M059J (cell line): ENCODE data around the gene ADGRD1. TPM values are rescaled to one million over a fixed set of nuclear protein-coding genes. Genes with fewer than 3 reads are reported as not detected.
"Not testable (repeated sequence)": the region's sequence is repeated elsewhere in the genome, so short reads cannot be mapped to it uniquely, and the experiment has no call there.

Experiments
- DNase-seq: peaks from one replicate; pipeline ENCODE4 v3.0.0-alpha.2; 2012; ENCODE audit warnings: low read depth
- total RNA-seq: library from RNA; depleted of rRNA; stranded (reverse); fragments of >200 nt; shearing (Covaris generic); gene quantifications from 2 replicates; pipeline ENCODE4 v1.2.3, GENCODE V29; 2014

ADGRD1 gene
- total RNA-seq, 1 experiment from 2014 or later: not detected

DNA sequence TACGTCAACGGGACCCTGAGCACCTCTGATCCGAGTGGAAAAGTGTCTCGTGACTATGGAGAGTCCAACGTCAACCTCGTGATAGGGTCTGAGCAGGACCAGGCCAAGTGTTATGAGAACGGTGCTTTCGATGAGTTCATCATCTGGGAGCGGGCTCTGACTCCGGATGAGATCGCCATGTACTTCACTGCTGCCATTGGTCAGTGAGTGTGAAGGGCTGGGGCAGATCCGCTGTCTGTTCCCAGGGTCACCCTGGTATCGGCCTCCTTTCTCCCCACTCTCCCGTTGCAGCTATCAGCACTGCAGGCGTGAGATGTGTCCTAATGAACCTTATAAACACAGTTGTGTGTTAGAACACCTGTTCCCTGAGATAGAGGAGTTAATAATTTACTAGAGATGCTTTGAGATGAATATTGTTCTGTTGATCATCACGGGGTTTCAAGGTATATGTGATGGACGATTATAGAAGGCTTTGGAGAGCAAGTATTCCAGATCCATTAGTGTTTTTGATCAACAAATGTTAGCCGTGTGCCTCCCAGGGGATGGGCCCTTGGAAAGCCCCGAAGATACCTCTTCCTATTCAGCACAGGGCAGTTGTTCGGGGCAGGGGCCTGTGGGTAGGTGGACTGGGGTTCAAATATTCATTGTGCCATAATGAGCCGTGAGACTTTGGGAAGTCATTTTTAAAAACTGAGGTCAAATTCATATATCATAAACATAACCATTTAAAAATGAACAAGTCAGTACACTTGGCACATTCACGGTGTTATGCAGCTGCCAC lies 33.6 kb downstream of the ADGRD1 start:
- no peak for DNase-seq

DNA sequence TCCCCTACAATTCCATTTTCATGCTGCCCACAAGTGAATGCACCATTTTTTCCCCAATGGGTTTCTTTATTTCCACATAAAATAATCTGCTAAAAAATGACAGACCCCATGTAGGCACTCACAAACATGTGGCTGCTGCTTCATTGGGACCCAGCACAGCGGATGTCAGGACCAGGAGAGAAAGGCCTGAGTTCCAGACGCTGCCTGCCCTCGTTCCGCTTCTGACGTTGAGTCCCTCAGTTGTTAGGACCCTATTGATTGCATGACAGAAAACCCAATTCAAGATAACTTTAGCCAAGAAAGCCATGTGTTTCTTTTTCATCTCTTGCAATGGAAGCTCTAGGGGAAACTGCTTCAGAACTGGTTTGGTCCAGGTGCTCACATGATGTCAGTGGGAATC lies 34.6 kb downstream of the ADGRD1 start:
- no peak for DNase-seq

DNA sequence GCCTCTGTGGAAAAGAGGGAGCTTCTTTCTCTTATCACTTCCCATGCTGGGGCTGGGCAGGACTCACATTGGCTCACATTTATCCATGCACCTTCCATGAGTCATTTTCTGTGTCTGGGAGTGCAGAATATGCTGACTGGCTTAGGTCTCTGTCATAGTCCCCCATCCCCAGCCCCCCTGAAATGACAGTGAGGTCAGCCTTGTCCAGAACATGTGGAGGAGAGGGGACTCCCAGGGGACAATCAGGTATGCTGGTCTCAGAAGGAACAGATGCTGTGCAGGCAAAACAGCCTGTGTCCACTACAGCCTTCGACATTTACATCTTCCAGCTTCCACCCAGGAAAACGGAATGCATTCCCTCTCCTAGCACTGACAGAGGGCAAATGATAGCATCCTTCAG lies 35.0 kb downstream of the ADGRD1 start:
- no peak for DNase-seq

DNA sequence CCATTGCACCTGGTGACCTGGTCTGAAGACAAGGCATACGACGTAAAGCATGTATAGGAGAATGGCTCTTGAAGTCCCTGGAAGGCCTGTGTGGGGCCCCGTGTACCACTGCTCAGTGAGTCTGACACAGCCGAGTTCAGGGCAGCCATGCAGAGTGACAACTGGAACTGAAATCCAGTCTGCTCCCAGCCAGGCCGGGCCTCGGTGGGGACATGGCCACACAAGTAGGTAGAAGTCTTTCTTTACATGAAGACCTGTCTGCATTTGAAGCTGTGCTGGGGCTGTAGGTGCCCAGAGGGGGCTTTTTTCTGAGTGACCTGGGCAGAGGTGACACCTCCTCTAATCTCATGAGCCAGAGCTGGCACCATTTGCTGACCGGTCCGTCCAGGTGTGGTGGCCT lies 35.7 kb downstream of the ADGRD1 start:
- DNase-seq: no peak

DNA sequence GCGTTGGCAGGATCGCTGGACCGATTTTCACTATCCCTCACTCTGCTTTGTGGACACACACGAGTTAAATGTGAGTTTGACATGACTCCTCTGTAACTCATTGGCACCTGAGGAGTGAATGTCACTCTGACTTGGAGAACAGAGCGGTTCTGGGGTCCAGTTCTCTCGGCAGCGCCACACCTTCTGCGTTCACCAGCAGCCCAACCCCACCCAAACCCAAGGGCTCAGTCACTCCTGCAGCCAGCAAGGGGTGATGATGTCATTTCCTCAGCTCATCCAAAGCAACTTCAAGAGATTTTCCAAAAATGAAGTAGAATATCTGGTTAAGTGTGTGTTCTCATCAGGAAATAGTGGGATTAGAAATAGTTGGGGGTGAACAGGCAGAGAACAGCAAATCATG lies 36.3 kb downstream of the ADGRD1 start:
- DNase-seq: no peak

GRCh38 chr12:130992448-130992847 lies 38.7 kb downstream of the ADGRD1 start:
- no peak for DNase-seq

GRCh38 chr12:130992979-130993538 lies 39.4 kb downstream of the ADGRD1 start:
- no peak for DNase-seq

- DNase-seq: no peak
Measured at GRCh38 chr12:130993759-130994670, 40.3 kb downstream of the ADGRD1 start.

DNA sequence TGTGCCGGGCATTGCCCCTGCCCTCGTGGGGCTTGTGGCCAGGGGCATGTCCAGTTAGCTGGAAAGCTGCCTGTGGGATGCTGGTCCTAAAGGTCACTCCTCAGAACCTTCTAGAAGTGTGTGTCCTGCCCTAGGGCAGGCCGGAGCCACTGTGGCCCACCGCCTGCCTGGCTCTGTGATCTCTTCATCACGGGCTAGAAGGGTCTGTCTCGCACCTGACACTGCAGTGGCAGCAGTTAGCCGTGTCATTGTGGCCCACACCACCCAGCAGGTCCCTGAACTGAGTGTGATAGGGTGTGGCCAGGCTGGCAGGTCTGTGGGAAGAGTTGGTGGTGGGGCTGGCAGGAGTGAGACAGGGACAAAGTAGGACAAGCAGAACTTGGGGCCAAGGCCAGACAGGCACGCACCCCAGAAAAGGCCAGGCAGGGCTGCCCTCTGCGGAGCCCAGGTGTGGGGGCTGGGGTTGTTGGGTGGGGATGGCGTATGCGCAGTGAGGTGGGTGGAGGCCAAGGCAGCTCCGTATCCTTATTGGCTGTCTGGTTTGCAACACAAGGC lies 41.2 kb downstream of the ADGRD1 start:
- no peak for DNase-seq

DNA sequence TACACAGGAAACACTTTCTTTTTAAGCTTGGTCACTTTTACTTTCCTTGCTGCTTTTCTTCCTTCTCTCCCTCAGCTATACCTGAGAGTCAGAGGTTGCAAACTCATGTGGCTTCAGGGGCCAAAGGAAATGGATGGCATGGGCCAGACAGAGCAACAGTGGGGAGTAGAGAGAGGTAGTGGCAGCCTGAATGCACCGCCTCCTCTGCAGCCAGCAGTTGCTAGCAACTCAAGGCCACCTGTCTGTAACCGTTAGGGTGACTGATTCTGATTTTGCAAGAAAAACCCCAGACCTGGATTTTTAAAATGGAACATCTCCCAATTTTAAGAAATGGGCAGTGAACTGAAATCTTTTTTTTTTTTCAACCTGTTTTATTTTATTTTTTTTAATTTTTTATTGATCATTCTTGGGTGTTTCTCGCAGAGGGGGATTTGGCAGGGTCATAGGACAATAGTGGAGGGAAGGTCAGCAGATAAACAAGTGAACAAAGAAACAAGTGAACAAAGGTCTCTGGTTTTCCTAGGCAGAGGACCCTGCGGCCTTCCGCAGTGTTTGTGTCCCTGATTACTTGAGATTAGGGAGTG lies 41.8 kb downstream of the ADGRD1 start:
- not testable (repeated sequence) for DNase-seq

DNA sequence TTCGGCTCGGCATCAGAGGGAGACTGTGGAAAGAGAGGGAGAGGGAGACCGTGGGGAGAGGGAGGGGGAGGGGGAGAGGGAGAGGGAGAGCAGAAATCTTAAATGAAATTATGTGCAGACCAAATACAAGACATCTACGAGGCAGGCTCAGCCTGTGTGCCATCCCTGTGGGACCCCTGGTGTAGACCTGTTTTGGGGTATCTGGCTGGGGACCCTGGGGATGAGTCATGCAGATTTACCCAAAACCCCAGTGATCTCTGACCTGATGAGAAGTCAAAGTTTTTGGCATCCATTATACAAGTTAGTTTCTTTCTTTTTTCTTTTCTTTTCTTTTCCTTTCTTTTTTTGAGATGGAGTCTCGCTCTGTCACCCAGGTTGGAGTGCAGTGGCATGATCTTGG lies 44.4 kb downstream of the ADGRD1 start:
- no peak for DNase-seq

DNA sequence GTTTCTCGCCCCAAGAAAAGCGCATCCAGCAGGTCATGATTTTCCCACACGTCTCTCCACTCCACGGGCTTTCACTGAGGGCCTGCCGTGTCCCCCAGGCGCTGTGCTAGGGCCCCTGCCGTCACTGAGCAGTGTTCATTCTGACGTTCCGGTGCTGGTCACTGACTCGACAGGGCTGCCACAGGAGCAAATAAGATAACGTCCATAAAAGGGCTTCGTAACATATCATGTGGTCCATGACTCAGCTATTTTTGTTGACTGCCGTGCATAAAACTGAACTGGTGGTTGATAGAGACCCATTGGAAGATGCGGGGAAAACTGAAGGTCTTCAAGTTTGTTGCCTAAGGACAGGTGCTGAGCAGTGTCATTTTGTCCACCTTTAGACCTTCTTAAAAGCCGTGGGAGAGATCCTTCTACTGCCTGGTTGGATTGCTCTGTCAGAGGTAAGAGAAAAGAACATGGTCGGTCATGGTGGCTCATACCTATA lies 46.3 kb downstream of the ADGRD1 start:
- DNase-seq: no peak

GRCh38 chr12:131001493-131001892 lies 47.8 kb downstream of the ADGRD1 start:
- DNase-seq: no peak

DNA sequence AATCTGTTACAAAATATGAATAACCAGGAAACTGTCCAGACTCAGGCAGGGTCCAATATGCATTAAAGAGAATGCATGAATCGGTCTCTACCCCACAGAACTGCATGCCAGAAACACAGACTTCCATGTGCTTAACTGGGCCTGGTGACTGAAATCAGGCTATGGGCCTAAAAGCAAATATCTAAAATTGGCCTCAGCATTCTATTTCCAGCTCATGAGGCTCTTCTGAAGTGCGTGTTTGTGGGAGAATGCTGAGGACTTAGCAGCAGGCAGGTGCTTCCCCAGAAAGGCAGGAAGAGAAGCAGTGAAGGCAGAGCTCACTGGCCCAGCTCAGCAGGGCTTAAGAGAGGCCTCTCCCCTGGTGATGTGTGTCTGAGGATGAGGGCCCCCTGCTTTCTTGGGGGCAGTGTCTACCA lies 48.5 kb downstream of the ADGRD1 start:
- DNase-seq: no peak

DNA sequence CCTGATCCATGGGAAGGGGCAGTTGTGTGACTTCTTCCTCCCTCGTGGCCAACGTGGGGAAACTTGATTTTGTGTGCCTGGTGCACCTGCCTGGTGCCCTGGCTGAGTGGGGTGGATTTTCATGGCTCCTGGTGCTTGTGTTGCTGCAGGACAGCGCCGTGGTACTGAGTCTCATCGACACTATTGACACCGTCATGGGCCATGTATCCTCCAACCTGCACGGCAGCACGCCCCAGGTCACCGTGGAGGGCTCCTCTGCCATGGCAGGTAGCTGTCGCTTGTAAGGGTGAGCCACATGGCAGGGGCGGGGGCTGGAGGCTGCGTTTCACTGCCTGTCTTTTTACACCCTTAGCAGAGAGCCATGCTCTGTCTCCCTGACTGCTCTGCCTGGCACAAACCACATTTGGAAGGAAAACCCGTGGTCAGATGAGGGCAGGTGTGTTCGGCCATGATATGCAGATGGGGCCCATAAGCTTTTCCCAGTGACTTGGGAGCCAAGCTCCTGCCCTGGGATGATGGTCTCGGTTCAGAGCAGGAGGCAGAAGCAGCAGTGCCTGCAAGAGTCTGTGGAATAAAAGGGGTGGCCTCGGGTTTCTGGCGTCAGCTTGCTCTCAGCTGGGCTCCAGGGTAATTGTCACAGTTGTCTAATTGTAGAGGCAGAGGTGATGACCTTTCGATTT lies 49.5 kb downstream of the ADGRD1 start:
- DNase-seq: no peak

DNA sequence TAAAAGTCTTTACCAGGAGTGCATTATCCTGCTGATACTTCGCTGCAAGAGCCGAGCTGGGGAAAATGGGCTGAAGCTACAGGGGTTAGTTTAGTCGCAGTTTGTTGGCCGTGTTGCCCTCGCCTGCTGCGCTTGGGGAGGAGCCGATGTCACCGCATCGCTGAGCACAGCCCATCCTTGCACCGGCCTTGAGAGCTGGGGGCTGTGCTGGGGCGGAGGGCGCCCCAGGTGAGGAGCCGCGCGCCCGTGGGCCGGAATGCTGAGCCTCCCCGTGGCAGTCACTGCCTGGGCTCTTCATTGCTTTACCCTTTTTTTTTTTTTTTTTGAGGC lies 50.0 kb downstream of the ADGRD1 start:
- DNase-seq: no peak

- DNase-seq: no peak
Measured at GRCh38 chr12:131004166-131004565, 50.5 kb downstream of the ADGRD1 start.

DNA sequence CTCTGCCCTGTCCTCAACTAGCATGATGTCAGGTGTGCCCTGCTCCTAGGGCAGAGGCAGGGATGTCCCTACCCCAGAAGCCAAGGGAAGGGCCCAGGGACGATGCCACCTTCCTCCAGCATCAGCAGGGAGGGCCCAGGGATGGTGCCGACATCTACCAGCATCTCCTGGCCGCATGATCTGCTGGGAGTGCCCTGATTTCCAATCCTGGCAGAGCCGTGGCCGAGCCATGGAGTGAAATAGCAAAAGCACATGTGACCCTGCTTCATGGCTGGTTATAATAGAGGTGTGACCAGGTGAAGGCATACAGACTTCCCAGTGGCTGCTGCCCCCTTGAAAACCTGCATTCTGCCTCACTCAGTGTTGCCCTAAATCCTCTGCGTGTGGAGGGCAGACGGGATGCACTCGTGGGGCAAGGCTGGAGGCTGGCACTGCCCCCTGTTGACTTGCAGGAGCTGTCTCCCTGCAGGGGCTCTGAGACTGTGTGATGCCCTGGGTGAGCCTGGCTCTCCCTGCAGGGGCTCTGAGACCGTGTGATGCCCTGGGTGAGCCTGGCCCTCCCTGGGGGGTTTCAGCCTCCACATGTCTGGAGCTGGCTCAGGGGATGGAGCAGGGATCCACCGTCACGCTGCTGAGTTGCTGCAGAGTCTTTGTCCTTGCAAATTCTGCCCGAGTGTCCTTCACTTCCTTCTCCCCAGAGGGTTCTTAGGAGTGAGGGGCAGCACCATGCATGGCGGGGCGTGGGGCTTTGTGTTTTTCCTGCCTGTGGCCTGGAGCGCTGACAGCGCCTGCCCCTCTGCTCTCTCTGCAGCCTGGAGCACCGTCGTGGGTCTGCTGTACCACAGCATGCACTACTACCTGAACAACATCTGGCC lies 51.7 kb downstream of the ADGRD1 start:
- DNase-seq: no peak

DNA sequence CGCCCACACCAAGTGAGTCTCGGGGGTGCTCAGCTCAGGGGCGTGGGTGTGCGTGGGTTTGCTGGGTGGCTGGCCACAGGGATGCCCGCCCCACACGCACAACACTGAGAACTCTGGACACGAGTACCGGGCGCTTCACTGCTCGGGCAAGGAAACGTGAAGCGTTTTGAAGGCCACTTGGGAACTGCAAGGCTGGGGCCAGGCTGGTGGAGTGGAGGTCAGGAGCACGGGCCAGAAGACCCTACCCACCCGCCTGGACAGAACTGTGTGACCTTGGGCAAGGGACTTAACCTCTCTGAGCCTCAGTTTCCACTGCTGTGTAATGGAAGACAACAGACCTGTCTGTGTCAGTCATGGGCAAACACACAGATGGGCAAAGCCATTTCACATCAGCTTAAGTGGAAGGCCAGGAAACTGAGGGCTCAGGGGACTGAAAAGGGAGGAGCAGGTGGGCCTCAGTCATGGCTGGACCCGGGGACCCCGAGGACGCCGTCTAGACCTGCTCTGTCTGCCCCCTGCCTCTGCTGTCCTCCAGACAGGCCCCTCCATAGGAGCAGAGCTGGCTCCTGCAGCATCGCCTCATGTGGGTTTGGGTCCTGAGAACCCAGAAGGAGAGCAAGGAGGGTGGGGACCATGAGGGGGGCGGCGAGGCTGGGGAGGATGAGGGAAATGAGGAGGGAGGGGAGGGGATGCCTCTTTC lies 52.5 kb downstream of the ADGRD1 start:
- DNase-seq: no peak
